ENCODE data around the gene TMEM129.

DNA sequence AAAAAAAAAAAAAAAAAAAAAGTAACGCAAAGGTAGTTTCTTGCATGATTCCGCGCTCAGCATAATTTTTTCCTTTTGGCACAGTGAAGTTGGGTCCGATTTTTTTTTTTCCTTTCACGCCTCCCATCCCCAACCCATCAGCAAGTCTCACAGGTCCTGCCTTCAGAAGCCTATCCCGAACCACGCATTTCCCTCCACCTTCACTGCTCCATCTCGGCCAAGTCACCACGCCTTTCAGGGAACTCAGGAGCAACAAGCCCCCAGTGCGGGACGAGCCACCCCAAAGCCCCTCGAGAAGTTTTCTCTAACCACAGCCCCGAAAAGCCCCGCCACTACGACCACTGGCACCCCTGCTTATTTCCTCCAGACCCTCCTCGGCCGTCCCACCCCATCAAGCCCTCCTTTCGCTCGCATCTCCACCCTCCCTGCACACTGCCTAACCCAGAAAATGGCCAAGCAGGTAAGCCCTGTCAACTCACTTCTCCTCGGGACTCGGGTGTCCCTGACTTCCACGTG lies 10.0 kb downstream of the TMEM129 start:
- TF ChIP-seq, protein P1, sequence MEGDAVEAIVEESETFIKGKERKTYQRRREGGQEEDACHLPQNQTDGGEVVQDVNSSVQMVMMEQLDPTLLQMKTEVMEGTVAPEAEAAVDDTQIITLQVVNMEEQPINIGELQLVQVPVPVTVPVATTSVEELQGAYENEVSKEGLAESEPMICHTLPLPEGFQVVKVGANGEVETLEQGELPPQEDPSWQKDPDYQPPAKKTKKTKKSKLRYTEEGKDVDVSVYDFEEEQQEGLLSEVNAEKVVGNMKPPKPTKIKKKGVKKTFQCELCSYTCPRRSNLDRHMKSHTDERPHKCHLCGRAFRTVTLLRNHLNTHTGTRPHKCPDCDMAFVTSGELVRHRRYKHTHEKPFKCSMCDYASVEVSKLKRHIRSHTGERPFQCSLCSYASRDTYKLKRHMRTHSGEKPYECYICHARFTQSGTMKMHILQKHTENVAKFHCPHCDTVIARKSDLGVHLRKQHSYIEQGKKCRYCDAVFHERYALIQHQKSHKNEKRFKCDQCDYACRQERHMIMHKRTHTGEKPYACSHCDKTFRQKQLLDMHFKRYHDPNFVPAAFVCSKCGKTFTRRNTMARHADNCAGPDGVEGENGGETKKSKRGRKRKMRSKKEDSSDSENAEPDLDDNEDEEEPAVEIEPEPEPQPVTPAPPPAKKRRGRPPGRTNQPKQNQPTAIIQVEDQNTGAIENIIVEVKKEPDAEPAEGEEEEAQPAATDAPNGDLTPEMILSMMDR (IDR thresholded peaks at IDR 0.05) = no peak
- no peak for TF ChIP-seq POLR2A (IDR thresholded peaks at IDR 0.05)
